Smooth muscle cell (in vitro differentiated cells): ENCODE results near the gene GRHPR. TPM values are rescaled to one million over a fixed set of nuclear protein-coding genes. Genes with fewer than 3 reads are reported as not detected.

Source experiments
- DNase-seq: peaks from one replicate; lab custom pipeline; 2025; ENCODE audit not compliant: unreplicated experiment; lab: John Stamatoyannopoulos, UW
- H2AFZ ChIP-seq: fragments of 200-600 bp; sonication (generic); 2 replicates; pipeline ENCODE4 v1.6.0; 2016; ENCODE audit warnings: antibody characterized with exemption, low read depth, mild to moderate bottlenecking
- H3F3A ChIP-seq: fragments of 200-600 bp; sonication (generic); 2 replicates; pipeline ENCODE4 v1.6.0; 2017; ENCODE audit warnings: antibody characterized with exemption, low read depth
- H3K27ac ChIP-seq: fragments of 200-600 bp; sonication (generic); 2 replicates; pipeline ENCODE4 v1.5.1; 2016; ENCODE audit warnings: low read depth, mild to moderate bottlenecking
- H3K27me3 ChIP-seq: fragments of 200-600 bp; sonication (generic); 2 replicates; pipeline ENCODE4 v1.6.1; 2016; ENCODE audit warnings: low read depth, mild to moderate bottlenecking
- H3K36me3 ChIP-seq: fragments of 200-600 bp; sonication (generic); 2 replicates; pipeline ENCODE4 v1.5.1; 2016; ENCODE audit warnings: low read depth
- H3K4me1 ChIP-seq: fragments of 200-600 bp; sonication (generic); 2 replicates; pipeline ENCODE4 v1.5.1; 2016; ENCODE audit warnings: low read depth
- H3K4me2 ChIP-seq: fragments of 200-600 bp; sonication (generic); 2 replicates; pipeline ENCODE4 v1.6.0; 2016; ENCODE audit warnings: mild to moderate bottlenecking
- H3K4me3 ChIP-seq: fragments of 200-600 bp; sonication (generic); 2 replicates; pipeline ENCODE4 v1.5.1; 2016; ENCODE audit warnings: mild to moderate bottlenecking
- H3K79me2 ChIP-seq: fragments of 200-600 bp; sonication (generic); 2 replicates; pipeline ENCODE4 v1.6.0; 2016; ENCODE audit warnings: low read depth, mild to moderate bottlenecking
- H3K9ac ChIP-seq: fragments of 200-600 bp; sonication (generic); 2 replicates; pipeline ENCODE4 v1.6.0; 2016; ENCODE audit warnings: low read depth
- H3K9me3 ChIP-seq: fragments of 200-600 bp; sonication (generic); replicated peaks from 2 replicates; pipeline ENCODE4 v1.5.1; 2016; ENCODE audit warnings: low read depth
- H4K20me1 ChIP-seq: fragments of 200-600 bp; sonication (generic); 2 replicates; pipeline ENCODE4 v1.6.0; 2016; ENCODE audit warnings: low read depth
- WGBS: methylation state at CpG from one replicate; pipeline ENCODE4 v1.1.7; 2016; ENCODE audit warnings: low lambda C conversion rate; 5-methylcytosine and 5-hydroxymethylcytosine counted together
- polyA plus RNA-seq: library from polyadenylated mRNA; unstranded; fragments of >200 nt; fragmentation: Nextera tagmentation; extraction: Ambion mirVana; gene quantifications from 2 replicates; pipeline ENCODE4 v1.2.1, GENCODE V29; 2016
- total RNA-seq: library from RNA; depleted of rRNA; stranded (reverse); fragments of >200 nt; gene quantifications from 2 replicates; pipeline ENCODE4 v1.2.3, GENCODE V29; 2014
- TF ChIP-seq, protein P1 (sequence below): fragments of 200-600 bp; sonication (generic); IDR thresholded peaks from 2 replicates; pipeline ENCODE4 v1.5.1; 2017; ENCODE audit warnings: borderline replicate concordance, mild to moderate bottlenecking, antibody characterized with exemption; ENCODE audit not compliant: insufficient read depth, poor library complexity, severe bottlenecking

The GRHPR gene
- total and polyA plus RNA-seq, 2 experiments from 2014 or later: 89.3 to 128 TPM

- no peaks in the 10 kb centered on the region for H3F3A ChIP-seq
- TF ChIP-seq, protein P1, sequence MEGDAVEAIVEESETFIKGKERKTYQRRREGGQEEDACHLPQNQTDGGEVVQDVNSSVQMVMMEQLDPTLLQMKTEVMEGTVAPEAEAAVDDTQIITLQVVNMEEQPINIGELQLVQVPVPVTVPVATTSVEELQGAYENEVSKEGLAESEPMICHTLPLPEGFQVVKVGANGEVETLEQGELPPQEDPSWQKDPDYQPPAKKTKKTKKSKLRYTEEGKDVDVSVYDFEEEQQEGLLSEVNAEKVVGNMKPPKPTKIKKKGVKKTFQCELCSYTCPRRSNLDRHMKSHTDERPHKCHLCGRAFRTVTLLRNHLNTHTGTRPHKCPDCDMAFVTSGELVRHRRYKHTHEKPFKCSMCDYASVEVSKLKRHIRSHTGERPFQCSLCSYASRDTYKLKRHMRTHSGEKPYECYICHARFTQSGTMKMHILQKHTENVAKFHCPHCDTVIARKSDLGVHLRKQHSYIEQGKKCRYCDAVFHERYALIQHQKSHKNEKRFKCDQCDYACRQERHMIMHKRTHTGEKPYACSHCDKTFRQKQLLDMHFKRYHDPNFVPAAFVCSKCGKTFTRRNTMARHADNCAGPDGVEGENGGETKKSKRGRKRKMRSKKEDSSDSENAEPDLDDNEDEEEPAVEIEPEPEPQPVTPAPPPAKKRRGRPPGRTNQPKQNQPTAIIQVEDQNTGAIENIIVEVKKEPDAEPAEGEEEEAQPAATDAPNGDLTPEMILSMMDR: no peak
- no peaks in the 10 kb centered on the region for H3K4me1 ChIP-seq
- no peaks in the 10 kb centered on the region for H4K20me1 ChIP-seq
- H3K79me2 ChIP-seq: no peaks in the 10 kb centered on the region
- H3K4me2 ChIP-seq: no peak overlapping the region
- no peaks in the 10 kb centered on the region for H3K27me3 ChIP-seq
- H2AFZ ChIP-seq: no peak overlapping the region
- H3K9me3 ChIP-seq: no peaks in the 10 kb centered on the region
- 85% methylated on average over 10 of the region's 10 CpGs for WGBS
- DNase-seq: no peak
- H3K4me3 ChIP-seq: no peak overlapping the region
- no peak overlapping the region for H3K9ac ChIP-seq
- H3K27ac ChIP-seq: no peak overlapping the region
- no peaks in the 10 kb centered on the region for H3K36me3 ChIP-seq
Observed at GRCh38 chr9:37386988-37387387, 35.5 kb upstream of the GRHPR start.

DNA sequence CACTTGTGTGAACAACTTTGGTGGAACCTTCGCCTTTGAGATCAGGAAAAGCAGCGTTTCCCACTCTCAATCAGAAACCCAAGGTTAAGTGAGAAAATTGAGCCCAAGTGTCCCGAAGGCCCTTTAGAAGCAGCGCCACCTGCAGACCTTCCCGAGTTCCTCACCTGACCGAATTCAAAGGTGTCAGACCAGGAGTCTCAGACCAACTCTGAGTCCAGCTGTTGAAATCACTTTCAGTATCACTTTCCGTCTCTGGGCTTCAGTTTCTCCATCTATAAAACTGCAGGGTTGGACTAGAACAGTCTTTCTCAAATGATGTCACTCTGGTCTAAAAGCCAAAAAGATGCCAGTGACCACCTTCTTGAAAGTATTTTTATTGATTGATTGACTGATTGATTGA is 31.7 kb upstream of the GRHPR start:
- H3K27me3 ChIP-seq: no peaks in the 10 kb centered on the region
- H3K27ac ChIP-seq: no peak overlapping the region
- H3K4me3 ChIP-seq: no peak overlapping the region
- no peaks in the 10 kb centered on the region for H3F3A ChIP-seq
- no peak overlapping the region for H3K9ac ChIP-seq
- no peaks in the 10 kb centered on the region for H3K79me2 ChIP-seq
- H3K36me3 ChIP-seq: no peaks in the 10 kb centered on the region
- no peaks in the 10 kb centered on the region for H3K4me1 ChIP-seq
- 27% methylated on average over 7 of the region's 7 CpGs for WGBS
- no peak overlapping the region for H3K4me2 ChIP-seq
- no peaks in the 10 kb centered on the region for H4K20me1 ChIP-seq
- TF ChIP-seq, protein P1: peak; percentile 23
- no peaks in the 10 kb centered on the region for H3K9me3 ChIP-seq
- H2AFZ ChIP-seq: no peak overlapping the region
- DNase-seq: no peak

DNA sequence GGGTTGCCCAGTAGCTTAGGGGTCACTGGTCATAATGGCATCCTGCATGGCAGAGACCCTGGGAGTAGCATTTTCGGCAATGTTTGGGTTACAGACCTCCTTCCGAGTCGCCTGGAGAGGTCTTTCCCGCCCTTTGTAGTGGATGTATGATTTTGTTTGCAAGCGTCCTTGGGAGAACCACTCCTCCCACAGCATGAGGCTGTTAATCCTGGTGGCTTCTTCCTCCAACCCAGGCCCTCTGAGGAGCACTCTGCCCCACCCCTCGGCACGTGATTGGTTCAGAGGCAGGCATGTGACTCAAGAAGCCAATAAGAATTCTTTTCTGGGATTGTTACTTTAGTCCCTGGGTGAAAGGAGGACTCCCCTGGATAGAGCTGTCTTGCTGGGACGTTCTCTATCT is 30.2 kb upstream of the GRHPR start:
- TF ChIP-seq, protein P1: no peak
- Histone ChIP-seq H3K27ac (no peak overlapping the region), H3K9me3 (no peaks in the 10 kb centered on the region), H3K36me3 (no peaks in the 10 kb centered on the region), H3F3A (no peaks in the 10 kb centered on the region), H3K9ac (no peak overlapping the region), H3K4me3 (no peak overlapping the region), H3K4me1 (no peaks in the 10 kb centered on the region), H3K4me2 (no peak overlapping the region), H4K20me1 (no peaks in the 10 kb centered on the region), H3K79me2 (no peaks in the 10 kb centered on the region), H3K27me3 (no peaks in the 10 kb centered on the region), H2AFZ (no peak overlapping the region)
- DNase-seq: no peak
- WGBS: 82% methylated on average over 7 of the region's 8 CpGs

- H3K27me3 ChIP-seq: no peaks in the 10 kb centered on the region
- H3K36me3 ChIP-seq: no peaks in the 10 kb centered on the region
- no peak overlapping the region for H2AFZ ChIP-seq
- no peak overlapping the region for H3K27ac ChIP-seq
- TF ChIP-seq, protein P1: no peak
- H3K79me2 ChIP-seq: no peaks in the 10 kb centered on the region
- no peak overlapping the region for H3K4me2 ChIP-seq
- no peaks in the 10 kb centered on the region for H3K4me1 ChIP-seq
- no peak overlapping the region for H3K4me3 ChIP-seq
- no peak for DNase-seq
- no peaks in the 10 kb centered on the region for H3K9me3 ChIP-seq
- WGBS: 81% methylated on average over 11 of the region's 12 CpGs
- H3K9ac ChIP-seq: no peak overlapping the region
- H4K20me1 ChIP-seq: no peaks in the 10 kb centered on the region
- no peaks in the 10 kb centered on the region for H3F3A ChIP-seq
Observed at GRCh38 chr9:37395229-37395628, 27.3 kb upstream of the GRHPR start.
